KBM-7 (cell line): ENCODE results near the gene ERAL1.
"Not testable (repeated sequence)": the region's sequence is repeated elsewhere in the genome, so short reads cannot be mapped to it uniquely, and the experiment has no call there.

Experiments used
- DNase-seq: peaks from one replicate; pipeline ENCODE4 v3.0.0-alpha.2; 2015
- in situ Hi-C: fragments of 300-500 bp; cut with MboI; formaldehyde crosslinking; loops from 2 replicates; pipeline ENCODE4 v1.14.3; 2020; ENCODE audit warnings: low sequenced_read_pairs, low pct_unique_long_range_greater_than_20kb, mixed read lengths

The ERAL1 gene

GRCh38 chr17:28875848-28876550 lies 21.2 kb downstream of the ERAL1 start:
- in situ Hi-C loops = no loop called here
- DNase-seq = no peak

- in situ Hi-C loops, DNase-seq: not testable (repeated sequence)
Measured at GRCh38 chr17:28877150-28877711, 22.4 kb downstream of the ERAL1 start.

GRCh38 chr17:28878158-28878910 lies 23.5 kb downstream of the ERAL1 start:
- in situ Hi-C loops = no loop called here

GRCh38 chr17:28878981-28879380 lies 24.2 kb downstream of the ERAL1 start:
- in situ Hi-C loops = no loop called here
- no peak for DNase-seq

More at GRCh38 chr17:28878158-28878910, 23.5 kb downstream of the ERAL1 start:
- no peak for DNase-seq

- DNase-seq = no peak
Measured at GRCh38 chr17:28879886-28880571, 25.2 kb downstream of the ERAL1 start.

GRCh38 chr17:28880572-28880945 lies 25.7 kb downstream of the ERAL1 start:
- in situ Hi-C loops = no loop called here
- no peak for DNase-seq

More at GRCh38 chr17:28879886-28880571, 25.2 kb downstream of the ERAL1 start:
- in situ Hi-C loops = no loop called here

GRCh38 chr17:28881533-28882056 lies 26.8 kb downstream of the ERAL1 start:
- no peak for DNase-seq
- in situ Hi-C loops = no loop called here

- in situ Hi-C loops = no loop called here
- DNase-seq = no peak
Measured at GRCh38 chr17:28882154-28882895, 27.5 kb downstream of the ERAL1 start.

- in situ Hi-C loops = no loop called here
- DNase-seq = no peak
Measured at GRCh38 chr17:28883967-28884702, 29.3 kb downstream of the ERAL1 start.

- in situ Hi-C loops = no loop called here
- DNase-seq = no peak
Measured at GRCh38 chr17:28885363-28885762, 30.5 kb downstream of the ERAL1 start.

- no peak for DNase-seq
- in situ Hi-C loops = no loop called here
Measured at GRCh38 chr17:28885951-28886350, 31.1 kb downstream of the ERAL1 start.

- DNase-seq = no peak
- in situ Hi-C loops = no loop called here
Measured at GRCh38 chr17:28887871-28888471, 33.2 kb downstream of the ERAL1 start.

- in situ Hi-C loops = no loop called here
- DNase-seq = no peak
Measured at GRCh38 chr17:28888832-28889231, 34.0 kb downstream of the ERAL1 start.

- in situ Hi-C loops = no loop called here
- peak; percentile 64 for DNase-seq
Measured at GRCh38 chr17:28889996-28890395, 35.2 kb downstream of the ERAL1 start.

GRCh38 chr17:28891201-28891600 lies 36.4 kb downstream of the ERAL1 start:
- DNase-seq = no peak
- in situ Hi-C loops = no loop called here

- in situ Hi-C loops = no loop called here
- DNase-seq = no peak
Measured at GRCh38 chr17:28892024-28892423, 37.2 kb downstream of the ERAL1 start.

GRCh38 chr17:28893248-28894183 lies 38.7 kb downstream of the ERAL1 start:
- DNase-seq, in situ Hi-C loops: not testable (repeated sequence)
